Lower leg skin (tissue), 4 donors: ENCODE measurements around the gene TLR6. TPM values are rescaled to one million over a fixed set of nuclear protein-coding genes. Genes with fewer than 3 reads are reported as not detected.

Experiments used
- DNase-seq, 2 donors: peaks; one replicate each; pipeline ENCODE4 v3.0.0-alpha.2; 2019; ENCODE audit warnings: low spot score in 2 of 2
- H3K4me3 ChIP-seq: fragments of 200-600 bp; sonication (generic); 2 replicates; pipeline ENCODE4 v1.5.1; 2017; ENCODE audit warnings: mild to moderate bottlenecking, low read depth; ENCODE audit not compliant: poor library complexity, severe bottlenecking
- CTCF ChIP-seq, 3 donors: fragments of 450-650 bp; IDR thresholded peaks; one replicate each; pipeline ENCODE4 v1.5.1; 2016; ENCODE audit warnings: antibody characterized with exemption in 3 of 3, mild to moderate bottlenecking in 3 of 3, moderate library complexity in 2 of 3
- POLR2A ChIP-seq, 2 donors: fragments of 450-650 bp; IDR thresholded peaks; one replicate each; pipeline ENCODE4 v1.6.1; 2016 to 2017; ENCODE audit warnings: antibody characterized with exemption in 2 of 2, mild to moderate bottlenecking in 1 of 2, moderate library complexity in 1 of 2
- WGBS, 2 donors: methylation state at CpG; one replicate each; pipeline ENCODE4 v1.1.5; 2018; 5-methylcytosine and 5-hydroxymethylcytosine counted together
- intact Hi-C: fragments of 100-400 bp; cut with DNase I; formaldehyde crosslinking; loops from one replicate; pipeline ENCODE4 v1.15.0; 2023; ENCODE audit warnings: low total_unique reads
- total RNA-seq, 4 donors: library from RNA; depleted of rRNA; stranded (reverse); fragments of >200 nt; gene quantifications; one replicate each; pipeline ENCODE4 v1.1.0, GENCODE V29; 2016

TLR6 gene
- total RNA-seq, 4 donors from 2014 or later = 1.1 to 4.0 (median 2.2) TPM

DNA sequence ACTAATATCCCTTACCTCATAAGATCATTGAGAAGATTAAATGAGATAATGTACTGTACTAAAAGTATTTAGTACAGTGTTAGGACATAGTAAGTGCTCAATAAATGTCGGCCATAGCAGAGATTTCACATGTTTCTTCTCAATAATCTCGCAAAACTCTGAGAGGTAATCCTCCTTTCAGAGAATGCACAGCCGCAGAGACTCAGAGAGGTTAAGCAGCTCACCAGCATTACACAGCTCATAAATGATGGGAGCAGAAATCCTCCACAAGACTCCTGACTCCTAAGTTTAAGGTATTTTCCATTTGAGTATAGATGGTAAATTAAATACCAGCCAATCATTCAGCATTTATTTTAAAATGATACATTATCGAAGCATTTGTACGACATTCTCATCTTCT is 45.6 kb upstream of the TLR6 start:
- 92 to 94% methylated on average over 5 of the region's 5 CpGs for WGBS, 2 donors
- no peak for DNase-seq
- H3K4me3 ChIP-seq = no peak overlapping the region
- no peak for TF ChIP-seq POLR2A (IDR thresholded peaks at IDR 0.05)
- no peak for TF ChIP-seq CTCF (IDR thresholded peaks at IDR 0.05)
- intact Hi-C loops = no loop called here

DNA sequence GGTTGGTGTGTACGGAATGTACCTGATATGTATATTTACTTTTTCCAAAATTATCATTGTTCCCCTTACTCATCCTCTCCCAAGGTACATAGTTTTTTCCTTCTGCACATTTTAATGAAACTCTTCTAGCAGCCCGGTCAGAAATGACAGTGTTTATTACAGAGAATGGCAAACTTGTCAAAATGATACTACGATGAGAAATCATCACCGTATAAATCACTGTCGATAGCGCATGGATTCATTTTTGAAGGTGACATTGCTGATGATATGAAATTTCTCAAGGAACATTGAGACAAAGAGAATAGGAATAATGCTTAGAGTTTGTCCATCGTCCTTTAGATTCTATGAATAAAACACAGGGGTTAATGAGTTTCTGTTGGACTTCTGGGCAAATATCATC is 41.6 kb upstream of the TLR6 start:
- no peak for DNase-seq
- 82 to 94% methylated on average over 7 of the region's 7 CpGs for WGBS, 2 donors
- intact Hi-C loops = no loop called here
- TF ChIP-seq CTCF (IDR thresholded peaks at IDR 0.05) = no peak
- TF ChIP-seq POLR2A (IDR thresholded peaks at IDR 0.05) = no peak
- H3K4me3 ChIP-seq = no peak overlapping the region

GRCh38 chr4:38896940-38897339 is 40.3 kb upstream of the TLR6 start:
- no peak for DNase-seq
- TF ChIP-seq POLR2A (IDR thresholded peaks at IDR 0.05) (no peak), CTCF (IDR thresholded peaks at IDR 0.05) (no peak)
- intact Hi-C loops = no loop called here
- H3K4me3 ChIP-seq = no peak overlapping the region
- 86 to 90% methylated on average over 1 of the region's 1 CpG for WGBS, 2 donors

- H3K4me3 ChIP-seq = no peak overlapping the region
- 91 to 93% methylated on average over 7 of the region's 7 CpGs for WGBS, 2 donors
- intact Hi-C loops = no loop called here
- DNase-seq = no peak
- no peak for TF ChIP-seq POLR2A (IDR thresholded peaks at IDR 0.05)
- no peak for TF ChIP-seq CTCF (IDR thresholded peaks at IDR 0.05)
Measured at GRCh38 chr4:38894322-38894982, 37.8 kb upstream of the TLR6 start.

- intact Hi-C loops = no loop called here
- no peak for DNase-seq
- no peak overlapping the region for H3K4me3 ChIP-seq
- 88 to 91% methylated on average over 10 of the region's 10 CpGs for WGBS, 2 donors
- no peak for TF ChIP-seq CTCF (IDR thresholded peaks at IDR 0.05)
- no peak for TF ChIP-seq POLR2A (IDR thresholded peaks at IDR 0.05)
Measured at GRCh38 chr4:38891051-38891983, 34.7 kb upstream of the TLR6 start.
